GM18909 (cell line): ENCODE measurements around the gene PRG3.

ENCODE experiments used
- ATAC-seq: cut with Tn5 transposase; IDR thresholded peaks from one replicate; pipeline ENCODE4 v1.9.1; 2021; ENCODE audit warnings: mild to moderate bottlenecking; ENCODE audit not compliant: unreplicated experiment, poor library complexity

PRG3 gene

DNA sequence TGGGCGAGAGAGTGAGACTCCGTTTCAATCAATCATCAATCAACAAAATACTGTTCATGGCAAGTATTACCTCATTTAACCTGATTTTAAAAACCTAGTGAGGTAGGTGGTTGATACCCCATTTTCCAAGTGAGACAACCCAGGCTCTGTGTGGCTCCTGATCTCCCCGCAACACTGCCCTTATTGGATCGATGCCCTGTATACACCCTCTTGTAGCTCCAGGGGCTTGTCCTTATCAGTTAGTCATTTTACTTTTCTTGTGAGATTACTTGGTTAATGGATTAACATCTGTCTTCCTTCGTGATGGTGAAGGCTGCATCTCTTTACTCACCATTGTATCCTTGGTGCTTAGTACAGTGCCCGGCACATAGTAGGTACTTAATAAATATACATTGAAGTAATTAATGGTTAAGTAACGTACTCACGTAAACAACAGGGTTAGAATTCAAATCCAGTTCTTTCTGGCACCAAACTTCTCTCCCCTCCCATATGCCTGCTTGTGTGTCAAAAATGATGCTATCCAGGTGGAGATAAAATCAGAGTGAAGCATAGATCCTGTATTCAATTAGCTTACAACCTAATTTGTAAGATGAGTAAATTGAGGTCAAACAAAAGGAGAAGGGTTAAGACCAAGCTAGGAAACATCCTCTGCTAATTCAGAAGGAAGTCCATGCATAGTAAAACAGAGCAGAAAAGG lies 11.3 kb upstream of the PRG3 start:
- no peak for ATAC-seq

DNA sequence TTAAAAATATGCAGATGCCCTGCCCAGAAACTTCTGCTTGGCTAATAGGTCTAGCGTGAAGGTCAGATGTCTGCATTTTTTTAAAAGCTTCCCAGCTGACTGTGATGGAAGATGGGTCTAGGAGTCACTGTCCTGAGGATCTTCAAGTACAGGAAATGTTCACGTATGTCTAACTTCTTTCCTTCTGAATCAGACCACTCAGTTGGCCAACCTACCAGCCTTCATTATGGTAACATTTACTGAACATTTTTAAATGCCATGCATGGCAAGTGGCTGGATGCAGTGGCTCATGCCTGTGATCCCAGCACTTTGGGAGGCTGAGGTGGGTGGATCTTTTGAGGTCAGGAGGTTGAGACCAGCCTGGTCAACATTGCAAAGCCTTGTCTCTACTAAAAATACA lies 10.6 kb upstream of the PRG3 start:
- no peak for ATAC-seq

DNA sequence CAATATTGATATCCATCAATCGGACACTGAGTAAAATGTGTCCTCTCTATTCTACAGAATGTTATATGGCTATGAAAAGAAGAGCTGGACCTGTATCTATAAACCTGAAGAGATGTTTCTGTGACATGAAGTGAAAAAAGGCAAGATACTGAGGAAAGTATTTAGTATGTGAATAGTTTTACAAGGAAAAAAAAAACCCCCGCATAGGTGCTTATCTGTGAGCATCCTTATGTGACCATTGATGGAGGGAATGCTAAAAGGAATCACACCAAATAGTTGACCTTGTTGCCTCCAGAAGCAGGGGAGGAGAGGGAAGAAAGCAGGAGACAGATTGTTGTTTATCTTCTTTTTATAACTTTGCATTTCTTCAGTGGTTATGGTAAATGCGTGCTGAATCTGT lies 10.2 kb upstream of the PRG3 start:
- ATAC-seq = no peak

DNA sequence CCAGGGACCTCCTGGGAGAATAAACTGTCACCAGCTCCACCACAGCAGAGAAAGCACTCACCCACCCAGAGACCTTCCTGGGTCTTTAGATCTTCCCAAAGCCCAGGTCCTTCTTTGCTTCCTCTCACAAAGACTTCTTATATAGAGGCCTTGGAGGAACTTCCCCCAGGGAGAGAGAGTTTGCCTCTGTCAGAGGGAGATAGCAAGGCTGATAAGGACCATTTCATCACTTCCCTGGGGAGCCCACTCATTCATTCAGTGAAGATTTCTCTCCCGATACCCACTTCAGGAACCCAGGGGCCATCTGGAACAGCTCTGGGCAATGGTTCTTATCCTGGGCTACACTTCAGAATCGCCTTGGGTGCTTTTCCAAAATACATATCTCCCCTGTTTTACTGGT lies 9.6 kb upstream of the PRG3 start, which contains the start of gene PRG2:
PRG2 (minus strand) TSS at position 116 of the 400 bp plus-strand sequence. CDS start 706 bp downstream, outside the sequence.
- ATAC-seq = no peak

DNA sequence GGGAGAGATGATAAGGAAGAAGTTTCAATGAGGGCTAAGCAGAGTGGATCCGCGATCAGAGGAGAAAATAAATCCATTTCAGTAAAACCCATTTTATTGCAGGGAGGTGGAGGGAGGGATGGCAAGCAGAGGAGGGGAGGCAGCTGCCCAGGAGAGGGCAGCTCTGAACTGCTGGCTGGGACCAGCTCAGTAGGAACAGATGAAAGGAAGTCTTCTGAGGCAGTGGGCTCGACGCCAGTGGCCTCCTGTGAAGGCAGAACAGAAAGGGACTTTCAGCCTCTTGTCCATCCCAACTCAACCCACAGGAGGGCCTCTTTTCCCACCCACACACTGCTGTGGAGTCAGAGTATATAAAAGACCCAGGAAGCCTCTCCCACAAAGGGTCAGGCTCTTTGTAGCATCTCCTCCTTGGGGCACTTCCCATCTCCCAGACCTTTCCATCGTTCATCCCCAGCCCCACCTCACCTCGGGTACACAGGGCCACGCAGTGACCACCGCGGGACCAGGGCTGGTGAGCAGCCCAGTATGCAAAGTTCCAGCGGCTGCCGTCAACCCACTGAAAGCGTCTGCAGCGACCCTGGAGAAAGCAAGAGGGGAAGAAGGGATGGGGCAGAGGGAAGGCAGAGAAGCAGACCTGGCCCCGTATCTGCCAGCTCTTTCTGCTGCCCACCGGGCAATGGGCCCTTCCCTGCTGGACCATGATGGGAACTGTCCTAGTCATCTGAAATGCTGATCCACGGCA lies 6.5 kb upstream of the PRG3 start:
- ATAC-seq = no peak

DNA sequence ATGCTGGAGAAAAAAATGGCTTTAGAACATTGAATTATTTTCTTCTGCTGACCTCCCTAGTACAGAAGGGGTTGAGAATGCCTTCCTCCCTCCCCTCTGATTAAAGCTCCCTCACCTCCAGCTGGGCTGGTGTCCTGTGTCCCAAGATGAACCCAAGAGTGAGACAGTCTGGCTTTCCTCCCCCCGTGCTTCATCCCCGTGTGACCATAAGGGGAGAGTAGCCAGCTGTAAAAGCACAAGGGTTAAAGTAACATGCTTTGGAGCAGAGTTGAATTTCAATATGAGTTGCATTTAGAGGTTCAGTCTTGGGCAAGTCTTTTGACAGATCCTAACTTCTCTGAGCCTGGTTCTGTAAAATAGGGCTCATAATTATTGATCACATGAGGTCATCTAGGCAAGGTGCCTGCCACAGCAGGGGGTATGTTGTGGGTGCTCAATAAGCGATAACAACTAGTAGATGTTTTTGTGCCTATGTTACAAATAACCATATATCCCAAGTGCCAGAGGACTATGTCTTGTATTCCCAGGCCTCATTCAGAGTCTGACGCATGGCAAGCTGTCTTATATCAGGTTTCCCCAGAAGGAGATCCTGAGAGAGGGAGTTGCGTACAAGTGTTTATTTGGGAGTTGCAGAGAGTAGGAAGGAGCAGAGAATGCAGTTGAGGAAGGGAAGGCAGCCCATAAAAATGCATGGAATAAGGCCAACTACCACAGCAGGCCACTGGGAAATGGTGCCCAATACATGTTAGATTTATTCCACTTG lies 5.4 kb upstream of the PRG3 start:
- ATAC-seq = no peak

DNA sequence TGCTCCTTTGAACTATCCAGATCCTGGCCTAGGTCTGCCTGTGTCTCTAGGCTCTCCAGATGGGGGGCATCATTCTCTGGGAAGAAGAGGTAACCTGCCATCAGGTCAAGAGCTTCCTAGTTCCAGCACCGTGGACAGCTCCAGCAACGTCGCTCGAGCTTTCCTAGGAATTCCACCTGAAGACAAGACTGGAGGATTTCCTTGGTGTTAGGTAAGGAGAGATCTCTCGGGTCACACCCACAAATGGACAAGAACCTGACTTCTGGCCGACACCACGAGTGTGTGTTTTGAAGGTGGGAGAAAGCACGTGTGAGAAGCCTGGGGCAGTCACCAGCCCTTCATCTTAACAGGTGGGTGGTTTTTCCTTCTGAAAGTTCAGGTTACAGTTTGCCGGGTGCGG lies 1.2 kb downstream of the PRG3 start:
- no peak for ATAC-seq

DNA sequence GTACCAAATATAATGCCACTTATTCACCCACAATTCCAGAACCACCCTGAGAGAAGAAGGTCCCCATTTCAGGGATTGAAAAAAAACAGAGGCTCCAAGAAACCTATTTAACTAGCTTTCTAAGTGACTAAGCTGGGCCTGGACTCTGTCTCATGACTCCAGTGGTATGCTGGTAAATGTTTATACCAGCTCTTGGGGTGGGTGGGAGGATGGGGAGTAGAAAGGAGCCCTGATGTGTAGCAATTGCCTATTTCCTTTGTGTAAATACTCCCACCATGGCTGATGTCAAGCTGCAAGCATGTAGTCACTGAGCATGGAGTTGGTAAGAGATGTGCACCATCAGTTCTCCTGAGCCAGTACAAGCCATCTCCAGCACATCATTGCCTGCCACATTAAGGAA lies 2.8 kb downstream of the PRG3 start:
- ATAC-seq = no peak

DNA sequence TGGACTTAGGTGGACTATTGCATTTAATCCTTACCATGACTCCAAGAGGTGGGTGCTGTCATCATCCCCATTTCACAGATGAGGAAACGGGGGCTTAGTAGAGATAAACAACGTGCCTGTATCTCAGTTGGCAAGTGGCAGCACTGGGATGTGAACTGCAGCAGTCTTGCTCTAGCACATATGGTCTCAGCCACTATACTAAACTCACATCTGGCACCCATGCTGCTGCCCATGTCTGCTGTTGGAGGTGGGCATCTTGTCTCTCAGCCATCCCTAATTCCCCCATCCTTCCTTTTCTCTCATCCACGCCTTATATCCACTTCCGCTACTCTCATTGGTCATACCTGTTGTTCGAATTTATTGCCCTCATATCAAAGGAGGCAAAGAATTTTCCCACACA lies 3.8 kb downstream of the PRG3 start:
- no peak for ATAC-seq

DNA sequence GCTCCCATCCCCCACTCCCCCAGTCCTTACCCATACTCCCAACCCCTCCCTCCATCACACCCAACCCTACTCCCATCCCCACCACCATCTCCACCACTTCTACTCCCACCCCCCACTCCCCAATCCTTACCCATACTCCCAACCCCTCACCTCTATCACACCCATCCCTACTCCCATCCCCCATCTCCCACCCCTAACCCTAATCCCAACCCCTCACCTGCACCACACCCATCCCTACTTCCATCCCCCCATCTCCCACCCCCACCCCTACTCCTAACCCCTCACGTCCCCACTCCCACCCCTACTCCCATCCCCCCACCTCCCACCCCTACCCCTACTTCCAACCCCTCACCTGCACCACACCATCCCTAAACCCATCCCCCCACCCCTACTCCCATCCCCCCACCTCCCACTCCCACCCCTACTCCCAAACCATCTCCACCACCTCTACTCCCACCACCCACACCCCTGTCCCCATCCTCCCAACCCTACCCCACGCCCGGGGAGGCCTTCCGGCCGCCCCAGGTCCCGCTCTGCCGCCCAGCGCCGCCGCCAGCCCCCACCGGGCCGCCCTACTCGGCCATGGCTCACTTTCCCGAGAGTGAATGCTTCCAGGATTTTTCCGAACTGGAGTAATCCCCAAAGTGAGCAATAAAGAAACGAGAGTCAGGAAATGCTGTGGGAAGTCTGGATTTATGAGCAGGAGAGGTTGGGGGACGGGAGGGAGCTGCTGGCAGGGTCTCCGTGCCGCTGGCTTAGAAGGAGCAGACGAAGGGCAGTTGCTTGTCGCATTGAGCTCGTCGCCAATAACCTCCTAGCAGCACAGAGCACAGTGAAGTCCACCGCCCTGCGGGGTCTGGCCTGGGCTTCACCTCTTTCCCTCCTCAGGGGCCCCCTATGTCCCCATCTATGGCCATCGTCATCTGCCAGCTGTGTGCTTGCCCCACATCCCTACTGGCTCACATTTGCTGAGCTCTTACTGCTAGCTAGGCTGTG lies 4.6 kb downstream of the PRG3 start:
- no peak for ATAC-seq

DNA sequence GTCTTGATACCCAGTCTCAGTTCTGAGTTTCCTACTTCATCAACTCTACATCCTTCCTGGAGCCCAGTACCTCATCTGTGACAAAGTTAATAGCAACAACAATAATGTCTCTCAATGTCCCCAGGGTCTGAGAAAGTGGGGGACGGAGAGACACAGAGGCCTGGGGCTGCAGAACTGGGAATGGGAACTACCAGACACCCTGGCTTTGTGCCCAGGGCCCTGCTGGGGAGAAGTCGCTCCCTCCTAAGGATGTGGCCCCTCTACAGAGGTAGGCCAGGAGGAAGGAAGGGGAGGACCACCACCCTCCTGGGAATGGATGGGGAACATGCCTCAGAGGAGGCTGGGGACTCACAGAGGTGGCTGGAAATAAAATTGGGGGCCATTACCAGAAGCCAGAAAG lies 5.5 kb downstream of the PRG3 start:
- ATAC-seq = no peak

DNA sequence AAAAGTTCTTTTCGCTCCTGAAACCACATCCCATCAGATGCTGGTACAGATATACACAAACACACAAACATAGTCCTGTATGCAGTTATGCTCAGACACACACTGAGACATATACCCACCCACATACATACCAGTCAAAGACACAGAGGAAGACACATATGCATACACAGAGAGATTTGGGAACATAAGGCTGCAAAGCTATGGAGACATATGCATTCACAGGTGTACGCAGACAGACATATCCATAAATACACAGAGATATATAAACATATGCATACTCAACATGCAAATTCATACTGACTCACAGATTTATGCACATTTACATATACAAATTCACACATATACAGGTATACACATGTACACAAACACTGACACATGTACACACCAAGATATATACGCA lies 6.0 kb downstream of the PRG3 start:
- no peak for ATAC-seq

DNA sequence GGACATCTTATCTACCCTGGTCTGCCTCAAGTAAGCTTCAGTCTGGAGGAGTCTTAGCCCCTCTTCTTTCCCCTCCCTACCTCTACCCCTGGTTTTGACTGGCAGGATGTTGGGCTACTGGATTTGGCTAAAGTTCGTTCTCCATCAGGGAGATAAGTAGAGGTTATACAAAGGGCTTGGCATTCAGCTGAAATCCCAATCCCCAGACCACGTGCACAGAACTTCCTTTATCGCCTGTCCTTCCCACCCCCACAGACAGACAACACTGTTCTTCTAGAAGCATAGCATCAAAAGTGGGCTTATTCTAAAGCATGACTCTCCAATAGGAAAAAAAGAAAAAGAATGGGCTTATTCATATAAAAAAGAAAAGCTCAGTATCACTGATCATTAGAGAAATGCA lies 7.8 kb downstream of the PRG3 start:
- no peak for ATAC-seq

DNA sequence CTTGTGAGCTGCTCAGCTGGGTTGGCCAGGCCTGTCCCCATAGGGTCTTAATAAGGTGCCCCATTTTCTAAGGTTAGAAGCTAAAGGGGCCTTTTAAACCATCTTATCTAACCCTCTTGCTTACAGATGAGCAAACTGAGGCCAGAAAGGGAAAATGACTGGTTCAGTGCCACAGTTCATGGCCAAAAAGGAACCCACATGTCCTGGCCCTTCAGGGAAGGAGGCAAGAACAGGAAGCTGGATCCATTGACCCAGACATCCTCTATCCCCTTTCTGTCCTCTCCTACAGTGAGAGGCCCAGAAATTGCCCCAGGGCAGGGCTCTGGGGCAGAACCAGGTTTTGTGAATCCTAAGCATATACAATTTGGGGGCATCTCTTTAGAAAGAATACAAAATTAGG lies 10.0 kb downstream of the PRG3 start:
- no peak for ATAC-seq

DNA sequence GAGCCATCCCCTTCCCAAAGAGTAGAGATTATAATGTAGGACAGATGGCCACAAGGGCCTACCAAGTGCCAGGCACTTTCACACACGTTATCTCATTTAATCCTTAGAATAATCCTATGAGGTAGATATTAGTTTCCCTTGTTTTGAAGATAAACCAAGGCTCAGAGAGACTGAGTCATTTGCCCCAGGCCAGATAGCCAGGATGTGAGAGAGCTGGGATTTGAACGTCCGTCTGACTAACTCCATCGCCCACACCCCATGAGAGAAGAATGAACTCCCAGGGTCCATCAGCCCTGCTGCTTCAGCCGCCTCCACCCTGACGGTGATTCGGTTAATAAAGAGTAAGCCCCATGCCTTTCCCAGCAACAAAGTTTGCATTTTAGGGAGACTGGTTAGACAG lies 10.7 kb downstream of the PRG3 start:
- no peak for ATAC-seq

DNA sequence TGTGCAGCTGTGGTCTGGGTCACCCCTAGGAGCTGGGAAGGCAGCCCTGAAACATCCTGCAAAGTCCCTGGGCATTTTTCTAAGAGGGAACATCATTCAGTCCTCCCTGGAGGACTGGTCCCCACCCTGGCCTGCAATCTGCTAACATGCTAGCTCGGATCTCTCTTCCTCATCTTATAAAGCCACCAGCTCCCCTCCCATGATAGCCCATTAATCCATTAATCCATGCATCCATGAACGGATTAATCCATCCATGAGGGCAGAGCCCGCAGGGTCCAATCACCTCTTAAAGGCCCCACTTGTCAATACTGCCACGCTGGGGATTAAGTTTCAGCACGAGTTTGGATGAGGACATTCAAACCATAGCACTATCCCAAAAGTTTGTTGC lies 12.1 kb downstream of the PRG3 start:
- ATAC-seq = no peak

DNA sequence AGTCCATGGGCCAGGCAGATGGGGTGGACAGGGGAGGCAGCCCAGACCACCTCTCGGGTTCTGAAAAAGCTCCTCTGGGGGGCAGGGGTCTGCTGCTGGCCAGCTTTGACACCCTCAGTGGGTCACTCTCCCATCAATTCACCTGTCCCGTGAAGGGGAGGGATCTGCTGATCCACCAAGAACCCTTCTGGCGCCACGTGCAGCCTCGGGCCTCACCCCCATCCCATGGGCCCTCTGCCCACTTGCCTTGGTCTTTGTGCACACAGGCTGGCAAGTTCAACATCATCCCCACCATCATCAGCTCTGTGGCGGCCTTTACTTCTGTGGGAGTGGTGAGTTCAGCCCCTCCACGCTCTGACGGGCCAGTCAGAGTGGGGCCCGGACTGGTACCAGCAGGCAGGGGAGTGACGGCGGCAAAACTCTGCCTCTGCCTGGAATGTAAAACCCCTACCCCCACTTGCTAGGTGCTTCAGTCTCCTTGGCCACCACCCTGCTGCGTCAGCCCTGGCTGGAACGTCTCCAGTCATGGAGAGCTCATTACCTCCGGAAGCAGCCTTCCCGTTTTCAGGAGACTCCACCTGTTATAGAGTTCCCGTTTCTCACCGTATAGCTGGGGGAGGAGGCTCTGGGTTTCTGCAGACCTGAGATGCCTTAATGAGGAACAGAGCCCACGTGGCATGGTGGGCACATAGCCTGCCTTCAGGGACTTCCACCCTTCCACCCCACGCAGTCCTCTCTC lies 12.7 kb downstream of the PRG3 start:
- no peak for ATAC-seq

DNA sequence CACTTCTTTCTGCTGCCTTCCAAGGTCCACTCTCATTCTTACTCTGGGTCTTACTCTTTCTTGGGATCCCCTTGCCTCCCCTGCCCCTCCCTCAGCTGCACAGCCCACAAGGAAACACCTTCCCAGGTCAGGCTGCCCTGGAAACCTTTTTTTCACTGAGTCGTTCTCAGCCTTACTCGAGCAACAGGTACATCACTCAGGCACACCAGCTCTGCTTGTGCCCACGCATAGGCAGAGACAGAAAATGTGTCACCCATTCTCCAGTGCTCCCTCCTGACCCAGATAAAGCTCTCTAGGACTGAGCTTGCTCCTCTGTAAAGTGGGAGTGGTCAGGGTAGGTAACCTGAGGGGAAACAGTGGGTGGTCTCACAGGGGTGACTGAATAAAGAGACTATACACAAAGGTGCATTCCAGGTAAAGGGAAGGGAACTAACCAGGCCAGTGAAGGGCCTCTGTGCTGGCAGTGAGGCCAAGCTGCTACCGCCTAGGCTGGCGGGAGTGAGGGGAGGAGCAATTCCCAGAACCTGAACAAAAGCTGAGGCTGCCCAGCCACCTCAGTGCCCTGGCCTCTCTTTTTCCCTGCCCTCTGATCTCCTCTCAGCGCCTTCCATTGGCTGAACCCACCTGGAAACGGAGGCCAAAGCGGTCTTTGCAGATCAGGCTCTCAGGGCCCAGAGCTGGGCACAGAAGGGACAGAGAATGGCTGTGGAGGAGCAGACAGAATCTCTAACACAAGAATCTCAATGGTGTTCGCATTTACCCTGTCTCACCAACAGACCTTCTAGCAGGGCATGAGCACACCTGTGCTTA lies 15.9 kb downstream of the PRG3 start:
- ATAC-seq = no peak
